ENCODE measurements around the gene RIF1.
A peak's percentile ranks its signal among the peaks of the same experiment; 100 is the strongest.

Gene RIF1, protein sequence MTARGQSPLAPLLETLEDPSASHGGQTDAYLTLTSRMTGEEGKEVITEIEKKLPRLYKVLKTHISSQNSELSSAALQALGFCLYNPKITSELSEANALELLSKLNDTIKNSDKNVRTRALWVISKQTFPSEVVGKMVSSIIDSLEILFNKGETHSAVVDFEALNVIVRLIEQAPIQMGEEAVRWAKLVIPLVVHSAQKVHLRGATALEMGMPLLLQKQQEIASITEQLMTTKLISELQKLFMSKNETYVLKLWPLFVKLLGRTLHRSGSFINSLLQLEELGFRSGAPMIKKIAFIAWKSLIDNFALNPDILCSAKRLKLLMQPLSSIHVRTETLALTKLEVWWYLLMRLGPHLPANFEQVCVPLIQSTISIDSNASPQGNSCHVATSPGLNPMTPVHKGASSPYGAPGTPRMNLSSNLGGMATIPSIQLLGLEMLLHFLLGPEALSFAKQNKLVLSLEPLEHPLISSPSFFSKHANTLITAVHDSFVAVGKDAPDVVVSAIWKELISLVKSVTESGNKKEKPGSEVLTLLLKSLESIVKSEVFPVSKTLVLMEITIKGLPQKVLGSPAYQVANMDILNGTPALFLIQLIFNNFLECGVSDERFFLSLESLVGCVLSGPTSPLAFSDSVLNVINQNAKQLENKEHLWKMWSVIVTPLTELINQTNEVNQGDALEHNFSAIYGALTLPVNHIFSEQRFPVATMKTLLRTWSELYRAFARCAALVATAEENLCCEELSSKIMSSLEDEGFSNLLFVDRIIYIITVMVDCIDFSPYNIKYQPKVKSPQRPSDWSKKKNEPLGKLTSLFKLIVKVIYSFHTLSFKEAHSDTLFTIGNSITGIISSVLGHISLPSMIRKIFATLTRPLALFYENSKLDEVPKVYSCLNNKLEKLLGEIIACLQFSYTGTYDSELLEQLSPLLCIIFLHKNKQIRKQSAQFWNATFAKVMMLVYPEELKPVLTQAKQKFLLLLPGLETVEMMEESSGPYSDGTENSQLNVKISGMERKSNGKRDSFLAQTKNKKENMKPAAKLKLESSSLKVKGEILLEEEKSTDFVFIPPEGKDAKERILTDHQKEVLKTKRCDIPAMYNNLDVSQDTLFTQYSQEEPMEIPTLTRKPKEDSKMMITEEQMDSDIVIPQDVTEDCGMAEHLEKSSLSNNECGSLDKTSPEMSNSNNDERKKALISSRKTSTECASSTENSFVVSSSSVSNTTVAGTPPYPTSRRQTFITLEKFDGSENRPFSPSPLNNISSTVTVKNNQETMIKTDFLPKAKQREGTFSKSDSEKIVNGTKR (N-terminal part only)

DNA sequence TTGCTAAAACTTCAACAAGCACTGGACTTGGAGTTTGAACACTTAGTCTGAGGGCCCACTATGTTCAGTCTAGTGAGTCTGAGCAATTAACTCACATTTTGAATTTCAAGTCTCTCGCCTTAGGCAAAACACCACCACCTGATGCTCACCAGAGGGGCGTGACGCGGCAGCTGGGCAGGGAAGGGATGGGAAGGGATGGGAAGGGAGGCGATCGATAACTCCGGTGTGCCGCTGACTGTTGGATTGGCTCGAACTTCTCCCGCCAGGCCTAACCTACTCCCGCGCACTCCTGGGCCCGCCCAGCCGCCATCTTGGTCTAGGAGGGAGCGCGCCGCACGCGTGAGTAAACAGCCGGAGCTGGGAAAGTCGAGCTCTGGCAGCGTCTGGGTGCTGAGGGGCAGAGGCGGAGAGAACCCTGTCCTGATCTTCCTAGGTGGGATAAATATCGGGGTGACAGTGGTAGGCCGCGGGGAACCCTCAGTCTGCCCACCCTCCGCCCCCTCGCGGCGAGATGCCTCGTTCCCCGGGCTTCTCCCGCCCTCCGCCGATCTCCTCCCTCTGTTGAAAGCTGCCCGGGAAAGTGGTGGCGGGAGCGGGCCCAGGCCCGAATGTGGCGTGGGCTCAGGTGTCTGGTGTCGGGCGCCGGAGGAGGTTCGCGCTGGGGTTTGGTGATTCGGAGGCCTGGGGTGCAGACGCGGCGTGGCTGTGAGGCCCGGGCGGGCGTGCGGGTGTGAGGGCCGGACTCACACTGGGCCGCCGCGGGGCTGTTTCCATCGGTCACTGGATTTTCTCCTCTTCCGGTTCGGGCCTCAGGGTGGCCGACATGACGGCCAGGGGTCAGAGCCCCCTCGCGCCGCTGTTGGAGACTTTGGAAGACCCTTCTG lies at the start of gene RIF1:
RIF1 (plus strand) TSS at position 302 of the 884 bp plus-strand sequence; CDS start at position 824, 522 bp downstream.
- peak; percentile 72 for DNase-seq

DNA sequence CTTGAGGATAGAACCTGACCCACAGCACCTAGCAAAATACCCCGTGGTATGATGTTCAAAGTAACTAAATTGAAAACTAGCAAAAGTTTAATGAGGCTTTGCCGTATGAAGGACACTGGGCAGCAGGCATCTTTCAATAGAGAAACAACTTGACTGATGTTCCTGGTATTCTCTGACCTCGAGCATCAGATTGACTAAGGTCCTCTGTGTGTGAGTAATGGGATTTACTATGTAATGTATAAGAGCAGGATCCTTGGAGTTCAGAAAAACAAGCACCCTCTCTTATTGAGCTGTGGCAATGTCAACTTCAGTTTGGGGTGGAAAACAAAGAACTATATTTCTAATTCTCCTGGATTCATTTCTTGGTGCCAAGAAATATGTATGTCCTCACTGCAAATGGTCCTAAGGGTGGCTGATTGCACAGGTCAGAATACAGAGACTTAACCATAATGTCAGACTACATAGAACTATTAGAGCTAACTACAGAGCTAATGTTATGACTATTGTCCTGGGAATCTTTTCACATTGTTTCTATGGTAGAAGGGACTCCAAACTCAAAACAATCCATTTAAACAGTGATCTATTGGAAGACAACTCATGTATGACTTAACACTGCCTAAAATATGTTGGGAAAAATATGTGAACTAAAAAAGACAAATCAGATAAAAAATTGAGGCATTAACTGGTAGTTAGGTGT lies 47.9 kb upstream of the RIF1 start:
- DNase-seq = no peak

DNA sequence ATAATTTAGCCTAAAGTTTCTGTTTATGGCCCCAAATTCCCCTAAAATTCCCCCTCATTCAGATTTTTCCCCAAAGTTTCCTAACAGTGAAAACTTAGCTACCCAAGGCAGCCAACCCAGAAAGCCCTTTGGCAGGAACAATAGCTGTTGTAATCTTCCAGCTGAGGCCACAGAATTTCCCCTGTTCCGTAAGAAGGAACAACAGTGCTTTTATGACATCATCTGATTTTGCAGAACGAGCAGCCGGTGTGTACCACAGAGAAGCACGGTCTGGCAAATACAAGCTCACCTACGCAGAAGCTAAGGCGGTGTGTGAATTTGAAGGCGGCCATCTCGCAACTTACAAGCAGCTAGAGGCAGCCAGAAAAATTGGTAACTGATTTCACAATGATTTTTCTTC lies 46.0 kb upstream of the RIF1 start:
- peak; percentile 40 for DNase-seq

DNA sequence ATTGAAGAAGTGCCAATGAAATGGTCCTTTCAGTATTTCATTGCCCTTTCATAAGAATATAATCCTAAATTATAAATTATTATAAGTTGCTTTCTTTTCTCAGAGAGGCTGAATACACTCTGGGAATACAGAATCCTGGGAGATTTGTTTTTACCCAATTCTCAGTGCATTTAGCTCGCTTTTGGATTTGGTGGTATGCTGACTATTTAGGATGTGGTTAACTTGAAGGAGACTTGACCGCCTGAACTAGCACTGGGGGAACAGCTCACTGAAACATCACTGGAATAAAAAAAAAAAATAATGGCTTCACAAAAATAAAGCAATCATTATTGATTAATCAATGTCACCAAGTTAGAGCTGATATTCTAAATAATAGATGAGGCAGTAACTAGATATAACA lies 42.1 kb upstream of the RIF1 start:
- DNase-seq = no peak

DNA sequence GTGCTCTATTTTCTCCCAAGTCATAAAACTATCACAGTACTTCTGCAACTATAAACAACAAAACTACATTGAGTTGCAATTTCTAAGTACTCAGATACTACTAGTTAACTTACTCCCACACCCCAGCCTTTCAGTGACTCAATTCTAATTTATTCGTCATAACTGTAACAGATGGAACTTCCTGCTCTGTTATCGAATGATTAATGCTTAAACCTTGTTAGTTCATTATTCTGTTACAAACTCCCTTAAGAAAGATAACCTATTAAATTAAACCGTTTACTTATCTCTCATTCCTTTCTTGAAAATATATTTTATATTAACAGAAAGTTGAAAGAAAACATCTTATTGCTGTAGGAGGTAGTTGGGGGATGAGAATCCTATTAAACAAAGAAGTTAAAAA lies 35.3 kb upstream of the RIF1 start:
- DNase-seq = no peak

DNA sequence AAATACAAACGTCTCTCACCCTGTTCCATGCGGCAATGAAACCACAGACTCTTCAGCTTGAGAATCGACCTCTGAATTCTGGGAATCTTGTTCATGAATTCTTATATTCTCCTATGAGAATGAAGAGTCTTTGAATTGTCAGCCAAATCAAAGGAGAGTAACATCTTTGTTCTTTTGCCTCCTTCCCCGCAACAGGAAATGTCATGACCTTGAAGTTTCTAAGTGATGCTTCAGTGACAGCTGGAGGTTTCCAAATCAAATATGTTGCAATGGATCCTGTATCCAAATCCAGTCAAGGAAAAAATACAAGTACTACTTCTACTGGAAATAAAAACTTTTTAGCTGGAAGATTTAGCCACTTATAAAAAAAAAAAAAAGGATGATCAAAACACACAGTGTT lies 30.5 kb upstream of the RIF1 start:
- no peak for DNase-seq

DNA sequence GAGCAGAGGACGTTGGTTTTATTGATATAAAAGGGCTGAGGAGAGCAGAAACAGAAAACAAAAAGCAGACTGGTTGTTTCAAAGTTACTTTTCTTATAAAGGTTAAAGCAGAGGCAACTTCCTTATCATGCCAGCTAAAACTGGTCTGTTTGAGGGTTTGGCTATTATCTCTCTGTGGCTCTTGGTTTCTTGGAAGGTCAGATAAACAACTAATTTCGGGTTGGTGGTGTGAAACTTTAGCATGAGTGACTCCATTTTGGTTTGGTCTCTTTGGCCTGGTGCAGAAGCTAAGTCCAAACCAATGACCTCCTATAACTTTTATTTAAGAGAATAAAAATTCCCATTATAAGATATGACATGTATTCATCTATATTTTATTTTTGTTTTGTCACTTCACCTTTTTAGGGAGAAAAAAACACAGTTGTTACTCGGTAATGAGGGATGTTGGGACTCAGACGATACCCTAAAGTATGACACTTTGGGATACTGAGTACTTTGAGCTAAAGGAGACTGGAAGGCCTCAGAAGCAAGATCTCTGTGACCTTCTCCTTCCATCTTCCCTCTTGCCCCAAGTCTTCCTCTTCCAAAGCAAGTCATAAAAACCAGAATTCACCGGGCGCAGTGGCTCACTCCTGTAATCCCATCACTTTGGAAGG lies 29.0 kb upstream of the RIF1 start:
- DNase-seq = no peak

DNA sequence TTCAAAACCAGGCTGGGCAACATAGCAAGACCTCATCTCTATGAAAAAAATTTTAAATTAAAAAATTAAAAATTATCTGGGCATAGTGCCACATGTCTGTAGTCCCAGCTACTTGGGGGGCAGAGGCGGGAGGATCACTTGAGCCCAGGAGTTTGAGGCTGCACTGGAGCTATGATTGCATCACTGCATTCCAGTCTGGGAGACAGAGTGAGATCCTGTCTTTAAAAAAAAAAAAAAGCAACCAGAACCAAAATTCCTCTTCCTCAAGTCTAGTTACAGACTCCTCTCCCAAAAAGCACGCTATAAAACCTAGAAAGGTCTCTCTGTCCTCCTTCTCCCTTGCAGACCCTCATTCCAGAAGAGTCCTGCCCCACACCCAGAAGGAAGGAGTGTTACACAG lies 28.4 kb upstream of the RIF1 start:
- DNase-seq = no peak

DNA sequence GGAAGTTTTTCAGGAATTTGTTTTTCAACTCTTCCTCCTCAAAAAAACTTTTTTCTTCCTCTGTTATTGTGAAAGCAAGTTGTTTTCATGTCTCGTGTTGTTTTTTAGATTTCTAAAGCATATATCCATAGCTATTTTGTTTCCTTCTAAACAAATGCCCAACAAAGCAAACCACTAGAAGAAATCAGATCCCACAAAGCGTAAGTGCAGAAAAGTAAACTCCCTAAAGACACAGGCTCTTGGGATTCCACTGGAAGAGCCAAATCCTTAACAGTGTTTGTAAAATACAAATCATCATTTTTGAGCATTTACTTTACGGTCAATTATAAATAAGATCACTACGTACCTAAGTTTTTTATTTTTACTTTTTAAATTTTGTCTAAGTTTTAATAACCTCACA lies 21.7 kb upstream of the RIF1 start:
- DNase-seq = no peak

DNA sequence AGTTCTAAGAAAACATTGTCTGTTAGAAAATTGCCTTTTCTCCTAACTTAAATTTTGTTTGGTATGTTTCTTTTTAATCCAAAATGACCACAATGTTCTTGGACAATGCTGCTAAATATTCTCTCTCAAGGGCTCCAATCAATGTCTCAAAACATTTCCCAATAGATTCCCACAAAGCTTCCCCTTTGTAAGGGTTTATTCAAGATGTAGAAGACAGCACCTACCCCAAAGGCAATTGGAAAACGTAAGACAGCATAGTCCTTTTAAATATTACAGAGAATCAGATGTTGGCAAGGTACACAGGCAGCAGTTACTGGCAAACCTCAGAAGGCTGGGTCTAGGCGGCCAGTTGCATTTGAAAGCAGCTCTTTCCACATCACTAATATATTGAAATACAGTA lies 18.3 kb upstream of the RIF1 start:
- DNase-seq = no peak

DNA sequence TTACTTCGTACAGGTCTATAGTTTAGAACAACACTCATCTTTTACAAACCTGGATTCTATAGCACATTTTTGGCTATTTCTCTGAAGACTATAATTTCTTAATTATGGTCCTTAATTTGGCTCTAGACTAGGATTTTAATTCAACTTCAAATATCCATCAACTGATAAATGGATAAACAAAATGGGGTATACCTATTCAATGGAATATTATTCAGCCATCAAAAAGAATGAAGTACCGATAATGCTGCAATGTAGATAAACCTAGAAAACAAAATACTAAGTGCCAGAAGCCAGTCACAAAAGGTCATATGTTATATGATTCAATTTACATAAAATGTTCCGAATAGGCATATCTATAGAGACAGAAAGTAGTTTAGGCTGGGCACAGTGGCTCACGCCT lies 15.2 kb upstream of the RIF1 start:
- DNase-seq = no peak

DNA sequence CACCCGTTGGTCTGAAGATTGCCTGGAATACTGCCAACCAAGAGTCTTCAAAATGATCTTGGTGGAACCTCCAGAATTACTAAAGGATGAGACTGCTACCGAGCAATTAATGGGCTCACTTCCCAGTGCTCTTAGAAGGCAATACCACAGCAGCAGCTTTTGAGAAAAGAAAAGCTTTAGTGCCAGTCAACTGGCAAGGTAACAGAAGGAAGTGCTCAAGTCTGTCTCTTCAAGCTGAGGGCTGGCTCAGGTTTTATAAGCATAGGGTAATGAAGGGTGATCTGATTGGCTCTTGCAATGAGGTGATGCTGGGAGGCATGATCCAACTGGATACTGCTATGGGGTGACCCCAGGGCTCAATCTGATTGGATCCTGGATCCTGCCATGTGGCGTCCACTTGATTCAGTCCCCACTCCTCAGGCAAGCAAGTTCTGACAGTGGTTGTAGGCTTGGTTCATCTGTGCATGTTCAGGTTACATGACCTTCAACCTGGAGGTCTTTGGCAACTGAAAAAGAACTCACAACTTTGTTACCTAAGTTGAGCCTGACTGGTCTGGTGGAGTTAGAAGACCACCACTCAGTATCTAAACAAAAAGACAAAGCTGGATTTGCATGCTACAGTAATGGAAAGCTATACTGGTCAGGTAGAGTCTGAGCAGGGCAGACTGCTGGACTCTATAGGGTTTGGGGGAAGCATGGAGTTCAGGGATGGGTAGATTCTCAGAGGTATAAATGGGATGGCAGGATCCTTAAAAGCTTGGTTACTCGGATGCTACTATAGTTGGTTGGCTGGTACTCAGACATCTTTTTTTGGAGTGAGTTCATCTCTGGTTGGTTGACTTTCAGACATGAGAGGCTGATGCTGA lies 14.0 kb upstream of the RIF1 start:
- DNase-seq = no peak

DNA sequence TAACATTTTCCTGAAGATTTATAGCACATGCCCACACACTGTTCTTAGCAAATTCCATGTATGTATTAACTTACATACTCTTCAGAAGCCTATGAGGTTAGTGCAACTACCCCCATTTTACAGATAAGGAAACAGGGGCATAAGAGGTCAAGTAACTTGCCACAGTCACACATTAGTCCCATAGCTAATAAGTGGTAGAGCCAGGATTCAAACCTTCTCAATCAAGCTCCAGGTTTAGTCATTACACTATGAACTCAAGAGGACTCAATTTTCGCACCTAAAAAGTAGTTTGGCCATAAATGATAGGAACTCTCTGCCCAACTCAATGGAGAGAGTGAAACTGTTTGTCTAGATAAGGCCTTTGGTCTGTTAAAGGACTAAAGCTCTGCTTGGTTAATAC lies 9.7 kb upstream of the RIF1 start:
- DNase-seq = no peak

DNA sequence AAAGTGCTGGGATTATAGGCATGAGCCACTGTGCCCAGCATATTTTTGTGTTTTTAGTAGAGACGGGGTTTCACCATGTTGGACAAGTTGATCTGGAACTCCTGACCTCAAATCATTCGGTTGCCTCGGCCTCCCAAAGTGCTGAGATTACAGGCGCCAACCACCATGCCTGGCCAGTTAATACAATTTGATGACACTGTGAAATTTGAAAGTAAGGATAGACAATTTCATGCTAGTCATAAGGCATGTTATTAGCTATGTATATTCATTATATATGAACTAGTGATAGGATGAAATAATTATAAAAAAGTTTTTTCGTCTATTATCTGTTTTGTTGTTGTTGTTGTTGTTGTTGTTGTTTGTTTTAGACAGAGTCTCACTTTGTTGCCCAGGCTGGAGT lies 8.6 kb upstream of the RIF1 start:
- DNase-seq = no peak

DNA sequence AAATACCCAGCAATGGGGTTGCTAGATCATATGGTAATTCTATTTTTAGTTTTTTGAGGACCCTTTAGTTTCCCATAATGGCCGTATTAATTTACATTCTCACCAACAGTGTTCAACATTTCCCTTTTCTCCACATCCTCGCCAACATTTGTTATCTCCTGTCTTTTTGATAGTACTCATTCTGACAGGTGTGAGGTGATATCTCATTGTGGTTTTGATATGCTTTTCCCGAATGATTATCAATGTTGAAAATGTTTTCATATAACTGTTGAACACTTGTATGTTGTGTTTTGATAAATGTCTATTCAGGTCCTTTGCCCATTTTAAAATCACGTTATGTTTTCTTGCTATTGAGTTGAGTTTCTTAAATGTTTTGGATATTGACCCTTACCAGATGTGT lies 5.8 kb upstream of the RIF1 start:
- DNase-seq = no peak

DNA sequence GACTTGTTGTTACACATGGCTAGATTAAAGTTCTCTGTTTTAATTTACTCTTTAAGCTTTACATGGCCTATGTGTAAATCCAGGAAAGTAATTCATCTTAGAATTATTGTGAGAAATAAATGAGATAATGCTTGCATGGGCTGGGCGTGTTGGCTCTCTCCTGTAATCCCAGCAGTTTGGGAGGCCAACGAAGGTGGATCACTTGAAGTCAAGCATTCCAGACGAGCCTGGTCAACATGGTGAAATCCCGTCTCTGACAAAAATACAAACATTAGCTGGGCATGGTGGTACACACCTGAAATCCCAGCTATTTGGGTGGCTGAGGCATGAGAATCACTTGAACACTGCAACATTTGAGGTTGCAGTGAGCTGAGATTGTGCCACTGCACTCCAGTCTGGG lies 4.3 kb upstream of the RIF1 start:
- DNase-seq = no peak

DNA sequence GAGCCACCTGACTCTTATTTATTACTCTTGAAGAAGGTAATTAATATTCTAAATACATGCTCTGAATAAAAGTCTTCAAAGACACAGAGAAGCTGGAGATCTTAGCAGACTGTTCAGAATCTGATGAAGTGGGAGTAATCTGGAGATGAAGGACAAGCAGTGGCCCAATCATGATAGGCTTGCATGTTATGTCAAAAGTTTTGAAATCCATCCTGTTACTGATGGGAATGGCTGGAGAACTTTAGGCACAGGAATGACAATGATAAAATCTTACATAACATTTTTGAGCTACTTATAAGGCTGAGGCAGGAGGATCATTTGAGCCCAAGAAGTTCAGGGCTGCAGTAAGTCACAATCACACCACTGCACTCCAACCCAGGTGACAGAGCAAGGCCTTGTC lies 2.4 kb upstream of the RIF1 start:
- no peak for DNase-seq

DNA sequence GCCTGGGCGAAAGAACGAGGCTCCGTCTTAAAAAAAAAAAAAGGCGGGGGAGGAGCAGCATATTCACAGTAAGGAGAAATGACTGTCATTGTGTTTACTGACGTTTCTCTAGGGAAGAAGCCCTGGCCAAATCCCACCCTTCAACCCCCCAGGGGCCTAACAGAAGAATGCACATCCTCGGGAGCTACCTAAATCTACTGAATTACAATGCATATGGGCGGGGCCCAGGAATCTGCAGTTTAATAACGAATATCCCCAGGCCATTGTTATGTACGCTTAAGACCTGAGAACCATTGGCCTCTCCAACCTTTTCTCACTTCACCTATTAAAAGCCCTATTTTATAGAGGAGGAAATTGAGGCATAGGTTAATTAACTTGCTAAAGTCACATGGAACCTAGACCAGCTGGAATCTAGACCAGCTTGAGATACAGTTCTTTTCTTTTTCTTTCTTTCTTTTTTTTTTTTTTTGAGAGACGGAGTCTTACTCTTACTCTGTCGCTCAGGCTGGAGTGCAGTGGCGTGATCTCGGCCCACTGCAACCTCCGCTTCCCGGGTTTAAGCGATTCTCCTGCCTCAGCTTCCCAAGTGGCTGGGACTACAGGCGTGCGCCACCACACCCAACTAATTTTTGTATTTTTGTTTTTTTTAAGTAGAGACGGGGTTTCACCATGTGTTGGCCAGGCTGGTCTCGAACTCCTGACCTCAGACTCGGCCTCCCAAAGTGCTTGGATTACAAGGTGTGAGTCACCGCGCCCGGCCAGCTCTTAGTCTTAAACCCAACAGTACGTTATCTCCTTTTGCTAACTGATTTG lies 708 bp upstream of the RIF1 start:
- no peak for DNase-seq

DNA sequence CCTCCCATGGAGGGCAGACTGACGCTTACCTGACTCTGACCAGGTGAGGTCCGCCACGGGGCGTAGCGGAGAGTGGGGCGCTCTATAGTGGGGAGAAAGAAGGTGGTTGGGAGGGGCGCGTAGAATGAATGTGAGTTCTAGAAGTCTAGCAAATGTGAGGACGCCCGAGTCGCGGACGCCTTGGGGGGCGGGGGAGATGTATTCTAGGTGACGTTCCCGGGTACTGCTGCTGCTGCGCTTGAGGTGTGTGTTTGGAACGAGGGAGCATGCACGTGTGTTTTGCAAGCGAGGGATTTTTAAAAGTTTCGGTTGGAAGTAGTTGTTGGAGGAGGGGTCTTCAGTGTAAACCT lies 758 bp downstream of the RIF1 start:
- DNase-seq = peak; percentile 39

Measured in CD4-positive, alpha-beta T cell treated with Interferon gamma for 1 hour (primary cell).